Panc1 (cell line): ENCODE measurements around the gene CBARP. TPM values are rescaled to one million over a fixed set of nuclear protein-coding genes. Genes with fewer than 3 reads are reported as not detected.

Experiments
- ATAC-seq: fragments of 200-7000 bp; cut with Tn5 transposase; 2 replicates; pipeline ENCODE4 v1.9.1; 2020; ENCODE audit warnings: mild to moderate bottlenecking, moderate library complexity
- BruUV-seq: library from RNA; stranded (reverse); fragments of 400-500 nt; replicated peaks from 2 replicates; lab custom pipeline; 2021; lab: Mats Ljungman, UMichigan
- CTCF ChIA-PET: fragments of 300-600 bp; sonication (Branson Sonifier 250); formaldehyde crosslinking; loops from one replicate; lab custom pipeline; 2022; ENCODE audit warnings: antibody characterized with exemption; lab: Charles Lee
- POLR2A ChIA-PET: fragments of 300-600 bp; sonication (Branson Sonifier 250); formaldehyde crosslinking; loops from one replicate; lab custom pipeline; 2022; ENCODE audit warnings: antibody characterized with exemption; lab: Charles Lee
- DNase-seq: peaks from one replicate; pipeline ENCODE4 v3.0.0-alpha.2; 2010; ENCODE audit warnings: low read depth, low spot score
- H3K27ac ChIP-seq: 2 replicates; pipeline ENCODE4 v1.5.1; 2011; ENCODE audit warnings: mild to moderate bottlenecking, low read length, inconsistent platforms
- H3K27me3 ChIP-seq: fragments of 200-500 bp; sonication (Bioruptor generic); 2 replicates; pipeline ENCODE4 v1.6.0; 2014; ENCODE audit warnings: low read length, inconsistent platforms; ENCODE audit not compliant: control insufficient read depth, insufficient read depth
- H3K36me3 ChIP-seq: fragments of 200-500 bp; sonication (Bioruptor generic); 2 replicates; pipeline ENCODE4 v1.5.1; 2014; ENCODE audit warnings: inconsistent platforms, mild to moderate bottlenecking, low read length, moderate library complexity; ENCODE audit not compliant: control insufficient read depth, insufficient read depth
- H3K4me1 ChIP-seq: 2 replicates; pipeline ENCODE4 v1.5.1; 2011; ENCODE audit warnings: inconsistent platforms, mild to moderate bottlenecking, low read length, moderate library complexity; ENCODE audit not compliant: control insufficient read depth, insufficient read depth
- H3K4me3 ChIP-seq, 2 experiments: 2 replicates each; pipeline ENCODE4 v1.5.1; 2011 to 2012; ENCODE audit warnings: low read depth in 2 of 2, low read length in 2 of 2, mild to moderate bottlenecking in 2 of 2, inconsistent platforms in 1 of 2, moderate library complexity in 1 of 2
- H3K9me3 ChIP-seq: fragments of 200-500 bp; sonication (Bioruptor generic); 2 replicates; pipeline ENCODE4 v1.5.1; 2014; ENCODE audit warnings: low read depth, mild to moderate bottlenecking, inconsistent platforms, low read length, moderate library complexity; ENCODE audit not compliant: control insufficient read depth, insufficient read depth
- POLR2AphosphoS5 ChIP-seq: IDR thresholded peaks from 2 replicates; pipeline ENCODE4 v1.6.1; 2012; ENCODE audit warnings: mild to moderate bottlenecking, low read depth, low read length, moderate library complexity
- SIN3A ChIP-seq: IDR thresholded peaks from 2 replicates; pipeline ENCODE4 v1.6.1; 2012; ENCODE audit warnings: low read depth, mild to moderate bottlenecking, low read length, moderate library complexity, borderline replicate concordance; ENCODE audit not compliant: insufficient read depth
- TCF7L2 ChIP-seq: IDR thresholded peaks from 2 replicates; pipeline ENCODE4 v1.6.1; 2011; ENCODE audit warnings: mild to moderate bottlenecking, low read depth, low read length, inconsistent platforms
- in situ Hi-C: cut with HindIII; loops from 2 replicates; pipeline ENCODE4 v1.10.0; 2016; ENCODE audit warnings: low sequenced_read_pairs, low pct_unique_long_range_greater_than_20kb
- intact Hi-C: fragments of 100-400 bp; cut with micrococcal nuclease; formaldehyde crosslinking; loops from one replicate; pipeline ENCODE4 v1.10.0; 2022; ENCODE audit not compliant: unreplicated experiment
- total RNA-seq: library from RNA; stranded (reverse); gene quantifications from one replicate; pipeline ENCODE4 v1.2.1, GENCODE V29; 2021; ENCODE audit not compliant: unreplicated experiment
- TF ChIP-seq, protein P1 (sequence below), 2 experiments: IDR thresholded peaks; 2 replicates each; pipeline ENCODE4 v1.6.1; 2011 to 2012; ENCODE audit warnings: low read depth in 2 of 2, control low read depth in 1 of 2, low read length in 1 of 2, mild to moderate bottlenecking in 1 of 2, moderate library complexity in 1 of 2; ENCODE audit not compliant: insufficient read depth in 1 of 2
- TF ChIP-seq, protein P2 (sequence below): fragments of 450-650 bp; IDR thresholded peaks from 2 replicates; pipeline ENCODE4 v1.5.1; 2017; ENCODE audit warnings: mild to moderate bottlenecking

CBARP gene
- total RNA-seq, 1 experiment from 2014 or later: 14.5 TPM

DNA sequence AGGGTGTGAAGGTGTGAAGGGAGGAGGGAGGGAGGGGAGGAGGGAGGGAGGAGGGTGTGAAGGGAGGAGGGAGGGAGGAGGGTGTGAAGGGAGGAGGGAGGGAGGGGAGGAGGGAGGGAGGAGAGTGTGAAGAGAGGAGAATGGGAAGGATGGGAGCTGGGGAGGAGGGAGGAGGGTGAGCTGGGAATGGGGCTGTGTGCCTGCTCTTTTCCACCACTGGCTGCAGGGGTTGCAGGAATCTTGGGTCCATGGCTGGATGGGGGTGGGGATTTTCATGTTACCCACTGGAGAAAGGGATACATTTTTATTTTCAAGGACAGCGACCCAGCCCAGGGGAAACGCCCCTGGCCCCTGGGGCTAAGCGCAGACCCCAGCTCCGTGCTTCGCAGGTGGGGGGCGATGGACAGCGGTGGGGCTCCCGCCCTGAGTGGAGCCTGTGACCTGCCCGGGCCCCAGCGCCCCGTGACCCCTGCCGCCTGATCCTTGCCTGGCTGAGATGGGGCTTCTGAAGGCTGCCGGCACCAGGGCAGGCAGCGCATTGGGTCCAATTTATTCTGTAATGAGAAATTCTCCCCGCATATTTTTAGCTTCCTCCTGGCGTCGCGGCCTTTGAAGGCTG is 44.9 kb upstream of the CBARP start:
- POLR2A ChIA-PET: no interaction called here
- Histone ChIP-seq H3K27ac (no peak overlapping the region), H3K4me1 (peaks cover 2% of the 10 kb centered on the region), H3K27me3 (no peaks in the 10 kb centered on the region), H3K4me3 (no peak overlapping the region), H3K36me3 (no peaks in the 10 kb centered on the region), H3K9me3 (no peaks in the 10 kb centered on the region)
- CTCF ChIA-PET: interaction anchor here (0.6 kb wide), 1 partner anchor 31 kb away, joined by 15 read pairs; no protein-coding TSS in a partner anchor
- no TSS peak for BruUV-seq
- ATAC-seq (no peak), DNase-seq (no peak)
- intact Hi-C loops (no loop called here), in situ Hi-C loops (no loop called here)
- TF ChIP-seq SIN3A: no peak
- TF ChIP-seq, protein P1, sequence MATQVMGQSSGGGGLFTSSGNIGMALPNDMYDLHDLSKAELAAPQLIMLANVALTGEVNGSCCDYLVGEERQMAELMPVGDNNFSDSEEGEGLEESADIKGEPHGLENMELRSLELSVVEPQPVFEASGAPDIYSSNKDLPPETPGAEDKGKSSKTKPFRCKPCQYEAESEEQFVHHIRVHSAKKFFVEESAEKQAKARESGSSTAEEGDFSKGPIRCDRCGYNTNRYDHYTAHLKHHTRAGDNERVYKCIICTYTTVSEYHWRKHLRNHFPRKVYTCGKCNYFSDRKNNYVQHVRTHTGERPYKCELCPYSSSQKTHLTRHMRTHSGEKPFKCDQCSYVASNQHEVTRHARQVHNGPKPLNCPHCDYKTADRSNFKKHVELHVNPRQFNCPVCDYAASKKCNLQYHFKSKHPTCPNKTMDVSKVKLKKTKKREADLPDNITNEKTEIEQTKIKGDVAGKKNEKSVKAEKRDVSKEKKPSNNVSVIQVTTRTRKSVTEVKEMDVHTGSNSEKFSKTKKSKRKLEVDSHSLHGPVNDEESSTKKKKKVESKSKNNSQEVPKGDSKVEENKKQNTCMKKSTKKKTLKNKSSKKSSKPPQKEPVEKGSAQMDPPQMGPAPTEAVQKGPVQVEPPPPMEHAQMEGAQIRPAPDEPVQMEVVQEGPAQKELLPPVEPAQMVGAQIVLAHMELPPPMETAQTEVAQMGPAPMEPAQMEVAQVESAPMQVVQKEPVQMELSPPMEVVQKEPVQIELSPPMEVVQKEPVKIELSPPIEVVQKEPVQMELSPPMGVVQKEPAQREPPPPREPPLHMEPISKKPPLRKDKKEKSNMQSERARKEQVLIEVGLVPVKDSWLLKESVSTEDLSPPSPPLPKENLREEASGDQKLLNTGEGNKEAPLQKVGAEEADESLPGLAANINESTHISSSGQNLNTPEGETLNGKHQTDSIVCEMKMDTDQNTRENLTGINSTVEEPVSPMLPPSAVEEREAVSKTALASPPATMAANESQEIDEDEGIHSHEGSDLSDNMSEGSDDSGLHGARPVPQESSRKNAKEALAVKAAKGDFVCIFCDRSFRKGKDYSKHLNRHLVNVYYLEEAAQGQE (IDR thresholded peaks at IDR 0.05; ENCODE audit: insufficient read depth in 1 of 2, low read depth in 2 of 2, low read length in 1 of 2): no peak
- TF ChIP-seq TCF7L2: no peak
- TF ChIP-seq, protein P2, sequence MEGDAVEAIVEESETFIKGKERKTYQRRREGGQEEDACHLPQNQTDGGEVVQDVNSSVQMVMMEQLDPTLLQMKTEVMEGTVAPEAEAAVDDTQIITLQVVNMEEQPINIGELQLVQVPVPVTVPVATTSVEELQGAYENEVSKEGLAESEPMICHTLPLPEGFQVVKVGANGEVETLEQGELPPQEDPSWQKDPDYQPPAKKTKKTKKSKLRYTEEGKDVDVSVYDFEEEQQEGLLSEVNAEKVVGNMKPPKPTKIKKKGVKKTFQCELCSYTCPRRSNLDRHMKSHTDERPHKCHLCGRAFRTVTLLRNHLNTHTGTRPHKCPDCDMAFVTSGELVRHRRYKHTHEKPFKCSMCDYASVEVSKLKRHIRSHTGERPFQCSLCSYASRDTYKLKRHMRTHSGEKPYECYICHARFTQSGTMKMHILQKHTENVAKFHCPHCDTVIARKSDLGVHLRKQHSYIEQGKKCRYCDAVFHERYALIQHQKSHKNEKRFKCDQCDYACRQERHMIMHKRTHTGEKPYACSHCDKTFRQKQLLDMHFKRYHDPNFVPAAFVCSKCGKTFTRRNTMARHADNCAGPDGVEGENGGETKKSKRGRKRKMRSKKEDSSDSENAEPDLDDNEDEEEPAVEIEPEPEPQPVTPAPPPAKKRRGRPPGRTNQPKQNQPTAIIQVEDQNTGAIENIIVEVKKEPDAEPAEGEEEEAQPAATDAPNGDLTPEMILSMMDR: no peak
- no peak for TF ChIP-seq POLR2AphosphoS5

DNA sequence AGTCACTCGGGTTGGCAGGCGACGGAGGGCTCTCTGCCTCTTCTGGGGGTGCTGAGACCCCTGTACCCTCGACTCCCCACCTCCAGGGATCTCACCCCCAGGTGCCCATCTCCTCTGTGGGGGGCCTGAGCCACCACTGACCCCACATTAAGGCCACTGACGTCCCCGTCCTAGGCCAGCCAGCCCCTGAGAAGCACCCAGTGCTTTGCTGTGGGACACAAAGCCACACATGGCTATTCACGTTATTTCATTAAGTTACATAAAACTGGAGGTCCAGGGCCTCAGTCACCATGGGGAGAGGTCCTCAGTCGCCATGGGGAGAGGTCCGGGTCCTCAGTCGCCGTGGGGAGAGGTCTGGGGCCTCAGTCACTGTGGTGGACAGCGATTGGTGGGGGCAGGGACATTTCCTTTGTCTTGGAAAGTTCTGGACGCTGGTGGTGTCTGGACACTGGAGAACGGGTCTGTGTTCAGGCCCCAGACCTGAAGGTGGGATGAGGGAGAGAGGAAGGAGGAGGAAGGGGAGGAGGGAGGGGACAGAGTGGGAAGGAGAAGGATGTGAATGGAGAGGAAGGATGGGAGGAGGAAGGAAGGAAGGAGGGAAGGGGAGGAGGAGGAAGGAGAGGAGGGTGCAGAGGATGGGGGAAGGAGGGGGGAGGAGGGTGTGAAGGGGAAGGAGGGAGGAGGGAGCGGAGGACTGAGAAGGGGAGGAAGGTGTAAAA is 43.9 kb upstream of the CBARP start:
- no peak overlapping the region for H3K27ac ChIP-seq
- no peaks in the 10 kb centered on the region for H3K36me3 ChIP-seq
- ChIA-PET CTCF (no interaction called here), POLR2A (no interaction called here)
- no peaks in the 10 kb centered on the region for H3K9me3 ChIP-seq
- DNase-seq (no peak), ATAC-seq (no peak)
- intact Hi-C loops: no loop called here
- BruUV-seq: no TSS peak
- peaks cover 2% of the 10 kb centered on the region; the same call in 1 of the 2 replicates for H3K4me1 ChIP-seq
- H3K27me3 ChIP-seq: no peaks in the 10 kb centered on the region
- TF ChIP-seq, protein P2: no peak
- TF ChIP-seq, protein P1 (IDR thresholded peaks at IDR 0.05; ENCODE audit: insufficient read depth in 1 of 2, low read depth in 2 of 2, low read length in 1 of 2): no peak
- no peak for TF ChIP-seq POLR2AphosphoS5
- no peak for TF ChIP-seq TCF7L2
- no peak for TF ChIP-seq SIN3A
- no peak overlapping the region for H3K4me3 ChIP-seq
- in situ Hi-C loops: no loop called here
